GM19372 (cell line): ENCODE measurements around the gene EHBP1L1.

ENCODE experiments used
- ATAC-seq: cut with Tn5 transposase; IDR thresholded peaks from one replicate; pipeline ENCODE4 v1.9.1; 2021; ENCODE audit warnings: mild to moderate bottlenecking, low read depth, moderate library complexity; ENCODE audit not compliant: unreplicated experiment

The EHBP1L1 gene

DNA sequence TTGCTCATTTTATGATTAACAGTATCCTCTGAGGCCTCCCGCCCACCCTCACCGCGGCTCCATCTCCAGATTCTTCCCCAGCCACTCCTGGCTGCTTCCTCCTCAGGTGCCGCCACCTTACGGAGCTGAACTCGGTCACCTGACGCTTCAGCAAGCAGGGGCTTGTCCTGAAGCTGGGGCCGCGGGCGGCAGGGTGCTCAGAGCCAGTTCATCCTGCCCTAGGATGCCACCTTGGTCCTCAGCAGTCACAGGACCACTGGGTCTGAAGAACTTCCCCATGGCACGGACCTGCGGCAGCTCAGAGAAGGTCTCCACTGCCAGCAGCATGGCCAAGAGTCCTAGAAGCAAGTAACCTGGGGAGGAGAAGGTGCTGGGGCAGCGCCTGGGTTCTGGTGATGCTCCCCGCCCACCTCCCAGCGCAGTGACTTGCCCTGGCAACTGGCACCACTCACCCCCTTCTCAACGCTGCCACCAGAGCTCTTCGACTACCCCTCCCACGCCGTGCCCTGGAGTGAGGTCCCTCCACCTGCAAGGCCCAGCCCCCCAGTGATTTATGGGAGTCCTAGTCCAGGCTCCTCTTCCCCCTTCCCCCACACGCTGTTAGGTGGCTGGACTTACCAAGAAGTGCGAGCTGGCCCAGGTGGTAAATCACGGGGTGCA, 17.1 kb downstream of the EHBP1L1 start:
- no peak for ATAC-seq

DNA sequence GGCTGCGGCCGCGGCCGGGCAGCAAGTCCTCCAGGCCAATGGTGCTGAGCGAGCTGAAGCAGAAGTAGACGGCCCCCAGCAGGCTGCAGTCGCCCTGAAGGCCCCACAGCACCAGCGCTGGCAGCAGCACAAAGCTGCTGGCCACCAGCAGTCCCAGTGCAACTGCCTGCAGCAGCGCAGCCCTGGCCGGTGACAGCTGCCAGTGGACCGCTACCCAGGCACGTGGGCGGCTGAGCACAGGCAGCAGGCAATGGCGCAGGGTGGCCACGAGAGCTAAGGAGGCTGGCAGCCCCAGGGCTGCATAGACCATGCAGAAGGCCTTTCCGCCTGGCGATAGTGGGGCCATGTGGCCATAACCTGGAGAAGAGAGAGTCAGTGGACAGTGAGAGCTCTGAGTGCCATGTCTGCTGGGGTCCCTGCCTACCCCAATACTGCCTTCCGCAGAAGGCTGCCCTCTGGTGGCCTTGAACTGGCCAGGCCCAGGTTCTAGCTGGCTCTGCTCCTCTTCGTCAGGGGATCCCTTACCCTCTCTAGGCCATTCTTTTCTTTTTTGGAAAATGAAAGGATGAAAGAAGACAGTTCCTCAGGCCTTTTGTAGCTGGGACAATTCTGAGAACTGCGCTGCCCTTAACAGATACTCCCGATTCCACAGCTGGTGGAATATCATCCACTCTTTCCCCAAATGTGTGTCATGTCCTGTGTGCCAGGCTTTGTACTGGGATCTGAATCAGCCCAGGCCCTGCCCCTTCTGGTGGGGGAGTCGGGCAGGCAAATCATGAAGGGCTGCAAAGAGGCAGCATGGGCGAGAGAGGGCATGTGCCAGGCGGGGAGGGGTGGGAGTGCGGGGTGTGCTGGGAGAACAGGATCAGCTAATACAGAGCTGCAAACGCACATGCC, 17.9 kb downstream of the EHBP1L1 start:
- ATAC-seq = no peak

DNA sequence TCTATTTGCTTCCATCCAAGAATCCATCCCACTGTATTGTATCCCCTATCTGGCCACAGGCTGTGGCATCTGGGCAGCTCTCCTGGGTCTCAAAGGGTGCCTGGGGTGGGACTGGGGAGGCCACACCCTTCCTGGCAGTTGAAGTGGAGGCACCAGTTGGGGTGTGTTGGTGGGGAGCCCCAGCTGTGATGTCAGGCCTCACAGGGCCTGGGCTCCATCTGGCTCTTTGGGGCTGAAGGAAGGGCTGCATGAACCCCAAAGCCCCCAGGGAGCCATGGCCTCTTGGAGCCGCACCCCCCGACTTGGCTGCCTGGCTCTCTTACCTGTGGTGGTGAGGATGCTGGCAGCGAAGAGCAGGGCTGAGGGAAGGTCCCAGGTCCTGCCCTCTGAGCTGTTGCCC, 19.3 kb downstream of the EHBP1L1 start:
- no peak for ATAC-seq

DNA sequence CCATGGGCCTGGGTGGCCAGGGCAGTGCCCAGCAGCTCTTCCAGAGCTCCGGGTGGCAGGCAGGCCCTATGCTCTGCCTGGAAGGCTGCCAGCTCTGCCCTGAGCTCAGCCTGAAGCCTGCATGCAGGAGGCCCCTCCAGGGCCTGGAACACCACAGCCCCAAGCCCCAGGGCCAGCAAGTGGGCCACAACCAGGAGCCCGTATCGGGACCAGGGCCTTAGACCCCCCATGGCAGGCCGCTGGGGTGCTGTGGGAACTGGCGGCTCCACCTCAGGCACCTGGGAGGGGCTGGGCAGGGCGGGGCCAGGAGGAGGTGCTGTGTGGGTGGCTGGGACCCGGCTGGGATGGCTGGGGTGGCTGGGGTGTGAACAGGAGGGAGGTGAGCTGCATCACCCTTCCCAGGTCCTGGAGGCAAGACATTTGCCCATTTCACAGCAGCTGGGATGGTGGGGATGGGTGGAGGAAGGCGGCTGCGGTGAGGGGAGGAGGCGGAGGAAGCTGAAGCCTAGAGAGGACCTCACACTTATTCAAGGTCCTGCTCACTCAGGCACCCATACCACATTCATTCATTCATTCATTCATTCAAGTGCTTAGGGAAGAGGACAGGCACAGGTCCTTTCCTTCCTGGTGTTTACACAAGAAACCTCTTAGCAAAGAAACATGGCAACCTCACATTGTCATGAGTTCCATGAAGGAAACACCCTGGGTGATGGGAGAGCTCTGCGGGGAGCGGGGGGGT, 19.9 kb downstream of the EHBP1L1 start, which contains the start of gene KCNK7:
KCNK7 (minus strand) TSS at position 258 of the 739 bp plus-strand sequence; CDS start at position 230, 28 bp downstream.
- no peak for ATAC-seq

DNA sequence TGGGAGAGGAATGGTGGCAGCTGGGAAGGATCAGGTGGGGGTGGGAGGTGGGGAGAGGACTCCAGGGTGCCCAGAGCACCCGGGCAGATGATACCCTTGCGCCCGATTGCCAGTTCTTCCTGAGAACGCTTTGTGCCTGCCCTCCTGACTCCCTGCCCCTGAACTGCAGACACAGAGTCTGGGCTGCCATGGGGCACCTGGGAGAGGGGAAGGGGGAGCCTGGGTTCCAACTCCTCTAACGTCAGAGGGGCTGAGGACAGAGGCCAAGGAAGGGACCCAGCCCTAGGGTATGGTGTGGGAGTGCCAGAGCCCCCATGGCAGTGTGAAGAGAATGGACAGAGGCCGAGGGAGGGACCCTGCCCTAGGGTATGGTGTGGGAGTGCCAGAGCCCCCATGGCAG, 20.7 kb downstream of the EHBP1L1 start:
- no peak for ATAC-seq

DNA sequence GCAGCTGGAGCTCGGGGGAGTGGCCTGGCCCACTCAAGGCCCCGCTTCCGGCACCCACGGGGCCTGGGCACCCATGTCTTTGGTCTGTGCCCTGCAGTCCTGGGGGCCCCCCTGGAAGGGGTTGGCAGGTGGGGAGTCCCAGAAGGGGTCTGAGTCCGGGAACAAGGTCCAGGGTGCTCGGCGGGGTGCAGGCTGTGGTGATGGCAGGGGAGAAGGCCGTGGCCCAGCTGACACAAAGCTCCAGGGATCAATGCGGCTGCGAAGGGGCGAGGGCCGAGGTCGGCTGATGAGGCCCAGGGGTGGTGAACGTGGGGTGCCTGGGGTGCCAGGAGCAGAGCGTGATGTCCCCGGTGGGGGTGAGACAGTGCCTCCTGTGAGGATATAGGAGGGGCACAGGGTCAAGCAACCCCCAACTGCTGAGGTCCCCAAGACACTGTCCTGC, 22.4 kb downstream of the EHBP1L1 start:
- ATAC-seq = no peak

DNA sequence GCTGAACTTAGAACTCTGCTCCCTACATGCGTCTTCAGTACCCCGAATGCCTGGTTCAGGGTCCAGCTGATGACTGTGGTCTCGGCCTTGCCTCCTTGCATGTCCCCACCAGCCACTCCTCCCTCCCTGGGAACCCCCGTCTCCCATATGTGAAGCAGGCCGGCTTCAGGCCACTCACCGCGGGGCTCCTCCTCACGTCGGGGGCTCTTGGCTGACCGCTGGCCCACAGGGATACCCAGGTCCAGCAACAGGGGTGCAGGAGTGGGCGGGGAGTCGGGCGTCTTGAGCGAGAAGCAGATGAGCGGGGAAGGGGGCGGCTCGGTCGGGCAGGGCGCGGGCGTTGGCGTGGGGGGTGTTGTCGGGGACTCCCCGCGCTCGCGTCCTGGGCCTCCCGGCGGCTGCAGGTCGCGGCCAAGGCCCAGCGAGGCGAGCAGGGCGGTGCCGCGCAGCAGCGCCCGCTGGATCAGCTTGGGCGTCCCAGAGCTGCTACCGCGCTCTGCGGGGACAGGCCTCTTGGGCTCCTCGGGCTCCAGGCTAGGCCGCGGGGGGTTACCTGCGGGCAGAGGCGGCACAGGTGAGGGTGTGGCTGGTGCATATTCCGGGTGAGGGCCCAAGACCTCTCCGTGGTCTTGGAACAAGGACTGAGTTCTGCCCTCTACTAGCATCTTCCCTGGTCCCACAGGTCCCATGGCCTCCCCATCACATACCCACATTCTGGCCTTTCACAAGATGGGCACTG, 23.5 kb downstream of the EHBP1L1 start:
- no peak for ATAC-seq

DNA sequence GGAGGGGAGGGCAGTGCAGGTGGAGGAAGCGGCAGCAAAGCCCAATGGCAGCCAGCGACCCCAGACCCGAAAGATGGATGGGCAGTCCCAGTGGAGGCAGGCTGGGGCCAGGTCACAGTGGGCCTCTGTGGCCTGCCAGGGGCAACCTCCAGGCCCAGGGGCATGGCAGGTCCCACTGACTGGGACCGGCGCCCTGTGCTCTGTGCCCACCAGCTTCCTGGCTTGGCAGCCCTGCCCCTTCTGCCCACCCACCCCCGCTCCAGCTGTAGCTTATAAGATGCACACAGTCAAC, 24.0 kb downstream of the EHBP1L1 start:
- no peak for ATAC-seq

DNA sequence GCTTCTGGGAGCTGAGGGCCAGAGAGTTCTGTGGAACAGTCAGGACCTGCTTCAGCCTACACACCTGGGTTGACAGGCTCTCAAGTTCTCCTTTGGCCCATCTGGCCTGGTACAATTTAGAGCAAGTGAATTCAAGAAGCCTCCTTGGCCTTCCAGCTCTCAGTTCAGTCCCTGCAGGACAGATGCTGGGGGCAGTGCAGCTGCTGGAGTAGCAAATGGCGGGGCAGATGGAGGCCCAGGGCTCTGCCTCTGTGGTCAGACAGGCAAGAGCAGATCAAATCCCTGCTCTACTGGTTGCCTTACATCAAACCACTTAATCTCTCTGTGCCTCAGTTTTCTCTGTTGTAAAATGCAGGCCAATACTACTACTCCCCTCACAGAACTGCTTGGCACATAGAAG, 28.4 kb downstream of the EHBP1L1 start:
- ATAC-seq = no peak

DNA sequence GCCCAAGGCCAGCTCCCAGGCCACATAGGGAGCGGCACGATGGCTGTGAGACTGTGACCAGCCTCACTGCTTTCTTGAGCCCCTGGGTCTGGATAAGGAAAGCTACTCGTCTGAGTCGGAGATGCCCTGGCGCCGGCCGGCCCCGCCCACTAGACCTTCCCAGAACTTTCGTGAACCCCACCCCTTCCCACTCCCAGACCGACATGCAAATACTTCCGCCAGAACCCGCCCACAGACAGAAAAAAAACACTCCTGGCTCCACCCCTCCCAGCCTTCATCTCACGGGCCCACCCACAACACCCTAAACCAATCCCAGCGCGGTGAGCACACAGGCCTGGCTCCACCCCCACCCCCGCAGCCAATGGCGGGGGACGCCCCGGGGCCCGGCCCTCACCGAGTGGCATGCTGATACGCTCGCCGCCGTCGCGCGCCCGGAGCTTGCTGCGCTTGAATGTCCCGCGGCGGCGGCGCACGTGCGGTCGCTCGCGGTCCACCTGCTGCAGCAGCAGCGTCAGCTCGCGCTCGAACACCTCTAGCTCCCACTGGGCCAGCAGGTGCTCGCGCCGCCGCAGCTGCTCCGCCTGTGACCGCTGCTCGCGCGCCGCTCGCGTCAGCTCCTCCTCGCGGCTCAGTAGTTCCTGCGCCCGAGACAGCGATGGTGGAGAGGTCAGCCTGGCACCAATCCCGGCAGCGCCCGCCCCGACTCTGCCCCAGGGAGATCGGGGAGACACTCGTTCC, 31.2 kb downstream of the EHBP1L1 start:
- no peak for ATAC-seq

DNA sequence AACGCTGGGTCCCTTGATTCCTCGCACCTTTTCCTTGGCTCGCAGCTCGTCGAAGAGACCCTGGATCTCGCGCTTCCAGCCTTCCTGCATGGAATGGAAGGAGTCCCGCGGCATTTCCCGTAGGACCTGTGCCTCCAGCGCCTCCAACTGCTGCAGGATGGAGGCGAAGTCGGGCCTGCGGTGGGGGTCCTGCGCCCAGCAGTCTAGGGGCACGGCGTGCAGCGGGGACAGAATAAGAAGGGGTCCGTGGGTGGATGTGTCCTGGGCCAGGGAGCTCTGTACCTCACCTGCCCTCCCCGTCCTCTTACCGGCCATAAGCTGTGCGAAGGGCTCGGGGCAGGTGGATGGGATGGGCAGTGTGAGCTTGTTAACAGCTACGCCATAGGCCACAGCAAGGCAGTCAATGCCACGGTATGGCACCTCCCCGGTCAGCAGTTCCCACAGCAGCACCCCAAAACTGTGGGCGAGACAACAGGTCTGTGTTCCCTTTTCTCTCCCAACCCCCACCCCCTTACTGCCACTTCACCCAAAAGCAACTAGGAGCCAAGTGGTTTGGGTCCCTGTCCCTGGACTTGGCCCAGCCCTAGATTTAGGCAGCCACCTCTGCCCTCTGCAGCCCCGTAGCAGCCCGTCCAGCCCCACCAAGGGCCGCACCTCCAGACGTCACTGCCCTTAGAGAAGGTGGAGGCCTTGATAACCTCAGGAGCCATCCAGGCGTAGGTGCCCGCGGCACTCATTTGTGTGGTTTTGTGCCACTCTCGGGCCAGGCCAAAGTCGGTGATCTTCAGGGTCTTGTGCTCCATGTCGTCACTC, 32.0 kb downstream of the EHBP1L1 start:
- no peak for ATAC-seq

DNA sequence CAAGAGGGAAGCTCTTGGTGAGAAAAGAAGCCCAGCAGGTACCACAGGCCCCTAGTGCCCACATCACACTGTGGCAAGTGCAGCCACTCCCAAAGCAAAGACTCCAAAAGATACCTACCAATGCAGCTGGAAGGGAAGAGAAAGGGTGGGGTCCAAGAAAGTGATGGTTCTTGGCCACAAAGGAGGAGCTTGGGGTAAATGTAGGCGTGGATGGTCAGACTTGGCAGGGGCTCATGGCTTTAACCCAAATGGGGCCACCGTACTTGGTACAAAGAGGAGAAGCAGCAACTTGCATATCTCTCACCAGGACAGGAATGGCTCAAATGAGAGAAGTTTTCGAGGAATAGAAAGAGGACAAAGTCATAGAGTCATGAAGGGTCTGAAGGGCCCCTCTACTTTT, 33.4 kb downstream of the EHBP1L1 start:
- no peak for ATAC-seq

DNA sequence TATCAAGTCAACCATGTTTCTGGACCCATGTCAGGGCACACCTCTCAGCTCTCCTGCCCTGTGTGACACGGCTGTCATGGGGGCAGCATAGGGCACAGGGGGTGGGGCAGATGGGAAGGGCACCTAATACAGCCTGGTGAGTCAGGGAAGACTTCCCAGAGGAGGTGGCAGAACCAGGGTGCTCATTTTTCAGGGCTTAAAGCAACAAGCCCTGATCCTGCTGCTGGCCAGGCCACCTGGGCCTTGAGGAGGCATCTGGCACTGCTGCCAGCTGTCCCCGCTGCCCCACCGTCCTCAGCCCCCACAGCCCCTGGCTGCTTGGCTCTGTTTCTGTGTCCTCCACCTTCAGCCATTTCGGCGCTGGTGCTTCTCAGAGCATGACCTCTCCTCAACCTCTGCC, 33.8 kb downstream of the EHBP1L1 start:
- ATAC-seq = no peak

DNA sequence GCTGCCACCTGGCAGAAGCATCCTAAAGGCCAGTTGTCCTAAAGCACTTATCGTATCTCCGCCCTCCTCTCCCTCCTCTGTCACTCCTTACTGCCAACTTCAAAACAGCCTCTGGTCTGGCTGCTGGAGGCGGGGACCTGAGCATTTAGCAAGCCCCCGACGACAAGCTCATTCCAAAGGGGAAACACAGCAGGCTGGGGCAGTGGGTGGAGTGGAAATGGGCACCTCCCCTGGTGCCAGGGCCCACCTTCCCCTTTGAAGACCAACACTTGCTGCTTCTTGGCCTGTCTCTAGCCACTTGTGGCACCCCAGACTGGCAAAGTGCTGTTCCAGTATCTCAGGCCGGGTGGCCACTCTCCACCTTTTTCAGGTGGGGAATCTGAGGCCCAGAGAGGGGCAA, 34.6 kb downstream of the EHBP1L1 start:
- no peak for ATAC-seq

DNA sequence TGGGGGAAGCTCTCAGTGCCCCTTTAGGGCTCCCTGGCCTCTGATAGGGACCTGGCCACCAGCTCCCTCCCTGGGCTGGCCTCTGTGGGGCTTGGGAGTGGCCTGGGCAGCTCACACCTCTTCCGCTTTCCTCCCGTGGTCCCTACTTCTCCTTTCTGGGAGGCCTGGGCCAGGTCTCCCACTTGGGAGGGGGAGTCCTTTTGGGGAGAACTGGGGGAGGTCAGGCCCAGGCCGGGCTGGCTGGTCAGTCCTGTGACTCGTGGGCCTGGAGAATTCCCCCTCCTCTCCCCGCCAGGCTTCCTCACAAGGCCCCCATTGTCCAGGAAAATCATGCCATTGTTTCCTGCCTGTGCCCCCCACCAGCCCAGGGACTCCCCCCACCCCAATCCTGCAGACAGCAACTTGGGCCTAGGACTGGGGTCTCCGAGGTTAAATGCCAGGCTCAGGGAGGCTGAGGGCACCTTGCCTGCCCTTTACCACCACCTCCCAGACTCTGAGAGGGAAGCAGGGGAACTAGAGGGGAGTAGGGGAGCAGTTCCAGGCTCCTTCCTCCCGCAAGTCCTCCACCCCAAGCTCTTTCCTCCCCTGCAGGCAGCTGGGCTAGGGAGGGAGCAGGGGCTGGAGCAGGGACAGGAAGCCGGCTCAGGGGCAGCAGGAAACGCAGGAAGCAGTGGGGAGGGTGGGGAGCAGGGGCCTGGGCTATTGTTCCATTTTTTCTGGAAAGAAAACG, 35.3 kb downstream of the EHBP1L1 start:
- ATAC-seq = no peak

DNA sequence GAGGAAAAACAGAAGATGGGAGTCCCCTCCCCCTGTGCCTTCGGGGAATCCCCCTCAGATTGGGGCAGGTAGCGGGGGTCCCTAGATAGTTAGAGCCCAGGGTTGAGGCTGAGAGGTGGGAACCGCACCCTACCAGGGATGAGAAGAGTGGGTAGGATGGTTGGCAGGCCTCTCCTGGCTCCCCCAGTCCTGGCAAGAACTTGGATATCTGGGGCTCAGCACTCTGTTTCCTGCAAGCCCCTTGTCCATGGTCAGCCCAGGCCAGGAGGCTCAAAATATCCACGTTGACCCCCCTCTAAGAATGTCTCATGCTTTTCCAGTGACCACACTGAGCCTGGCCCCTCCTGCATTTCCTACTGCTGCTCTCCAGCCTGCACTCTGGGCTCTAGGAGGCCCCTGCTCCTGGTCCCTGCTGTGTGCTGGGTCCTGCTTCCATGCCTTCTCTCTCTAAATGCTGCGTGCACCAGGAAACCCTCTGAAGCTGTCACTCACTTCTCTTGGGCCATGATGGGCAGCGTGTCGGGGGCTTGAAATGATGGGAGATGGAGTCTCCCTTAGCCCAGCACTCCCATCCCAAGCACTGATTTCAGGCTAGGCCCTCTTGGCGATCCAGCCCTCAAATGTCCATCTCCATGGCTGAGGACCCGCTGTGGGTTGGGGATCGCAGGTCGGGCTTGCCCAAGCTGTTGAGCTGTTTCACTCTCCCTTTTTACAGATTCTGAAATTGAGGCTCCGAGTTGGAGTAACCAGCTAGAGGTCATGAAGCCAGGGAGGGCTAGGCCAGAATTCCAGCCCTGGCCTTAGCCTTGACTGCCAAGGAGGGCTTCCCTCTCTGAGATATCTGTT, 36.1 kb downstream of the EHBP1L1 start:
- ATAC-seq = no peak

DNA sequence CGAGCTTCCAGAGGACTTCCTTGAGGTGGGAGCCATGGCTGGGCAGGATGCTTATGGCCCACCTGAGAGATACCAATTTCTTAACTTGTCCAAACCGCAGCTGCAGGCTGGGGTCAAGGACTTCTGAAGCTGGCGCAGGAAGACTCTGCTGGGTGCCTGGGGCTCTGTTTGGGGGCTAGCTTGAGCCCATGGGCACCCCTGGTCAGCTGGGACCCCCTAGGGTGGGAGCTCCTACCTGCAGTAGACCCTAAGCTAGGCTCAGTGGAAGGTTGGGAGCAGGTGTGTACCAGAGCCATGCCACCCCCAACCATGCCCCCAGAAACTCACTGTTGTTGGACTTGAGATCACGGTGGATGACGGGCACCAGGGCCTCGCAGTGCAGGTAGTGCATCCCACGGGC, 36.8 kb downstream of the EHBP1L1 start:
- ATAC-seq = no peak
